Measurements from ENCODE around the gene RPS16. TPM values are rescaled to one million over a fixed set of nuclear protein-coding genes. Genes with fewer than 3 reads are reported as not detected.

The RPS16 gene
- total and polyA plus RNA-seq, 9 of the 15 experiments (the other 6 are each of a cell fraction or from before 2014, with no cell fraction given), result 82.6 to 3,671 (median 2,204) TPM

GRCh38 chr19:39415111-39416046 is 20.4 kb downstream of the RPS16 start (continued):
- TF ChIP-seq ZNF449 (CRISPR knock-in tag; IDR thresholded peaks at IDR 0.05), result no peak
- TF ChIP-seq HOMEZ (CRISPR knock-in tag; IDR thresholded peaks at IDR 0.05), result no peak
- no peak for TF ChIP-seq SMAD1 (IDR thresholded peaks at IDR 0.05; ENCODE audit: low read depth, low read length, partially characterized antibody)
- no peak for TF ChIP-seq ADNP (tag; IDR thresholded peaks at IDR 0.05)
- TF ChIP-seq ATF2 (CRISPR knock-in tag; IDR thresholded peaks at IDR 0.05), result no peak
- no peak for TF ChIP-seq E2F4 (CRISPR knock-in tag; IDR thresholded peaks at IDR 0.05; ENCODE audit: low read depth)
- peak; percentile 42; the same call in 1 of the 2 replicates for TF ChIP-seq ZBTB7A (IDR thresholded peaks at IDR 0.05; ENCODE audit: borderline replicate concordance, control insufficient read depth, low read depth, low read length)
- TF ChIP-seq CC2D1A (IDR thresholded peaks at IDR 0.05), result no peak
- TF ChIP-seq ZNF133 (CRISPR knock-in tag; IDR thresholded peaks at IDR 0.05), result no peak
- 0 out of 6 replicates have a peak, but pooled peaks of 1 of the 3 experiments have one; percentile 17 for TF ChIP-seq CTCF (IDR thresholded peaks at IDR 0.05 in 2 of 3, conservative IDR thresholded peaks at IDR 0.05 in 1 of 3; ENCODE audit: insufficient read depth in 2 of 3, low read depth in 1 of 3, low read length in 3 of 3)
- no peak for TF ChIP-seq CREB3L1 (IDR thresholded peaks at IDR 0.05; ENCODE audit: borderline replicate concordance, low read depth)
- no peak for TF ChIP-seq PTTG1 (tag; IDR thresholded peaks at IDR 0.05; ENCODE audit: low read depth)
- no peak for TF ChIP-seq ZNF589 (CRISPR knock-in tag; IDR thresholded peaks at IDR 0.05; ENCODE audit: low read depth)
- no peak for TF ChIP-seq ELK3 (CRISPR knock-in tag; IDR thresholded peaks at IDR 0.05)

Measured in K562 (cell line).